T-helper 9 cell (primary cell): Measurements from ENCODE around the gene PROZ.
"Not testable (repeated sequence)": the region's sequence is repeated elsewhere in the genome, so short reads cannot be mapped to it uniquely, and the experiment has no call there.

Experiments used
- DNase-seq: peaks from one replicate; pipeline ENCODE4 v3.0.0-alpha.2; 2020

PROZ gene

GRCh38 chr13:113158946-113159345 is 498 bp downstream of the PROZ start:
- no peak for DNase-seq

- no peak for DNase-seq
Measured at GRCh38 chr13:113159701-113160100, 1.3 kb downstream of the PROZ start.

GRCh38 chr13:113160983-113161382 is 2.5 kb downstream of the PROZ start:
- DNase-seq, result no peak

- no peak for DNase-seq
Measured at GRCh38 chr13:113161433-113161832, 3.0 kb downstream of the PROZ start.

- not testable (repeated sequence) for DNase-seq
Measured at GRCh38 chr13:113161975-113162374, 3.5 kb downstream of the PROZ start.

- DNase-seq, result no peak
Measured at GRCh38 chr13:113162783-113163685, 4.6 kb downstream of the PROZ start.

- DNase-seq, result no peak
Measured at GRCh38 chr13:113164492-113164891, 6.0 kb downstream of the PROZ start.

- DNase-seq, result no peak
Measured at GRCh38 chr13:113166266-113166665, 7.8 kb downstream of the PROZ start.

- DNase-seq, result no peak
Measured at GRCh38 chr13:113166681-113167080, 8.2 kb downstream of the PROZ start.

GRCh38 chr13:113167155-113167554 is 8.7 kb downstream of the PROZ start:
- no peak for DNase-seq

- DNase-seq, result no peak
Measured at GRCh38 chr13:113167575-113167974, 9.1 kb downstream of the PROZ start.

- no peak for DNase-seq
Measured at GRCh38 chr13:113168211-113168610, 9.8 kb downstream of the PROZ start.

- no peak for DNase-seq
Measured at GRCh38 chr13:113169277-113170272, 11.1 kb downstream of the PROZ start.

GRCh38 chr13:113170511-113170910 is 12.1 kb downstream of the PROZ start:
- no peak for DNase-seq

- DNase-seq, result no peak
Measured at GRCh38 chr13:113171250-113172125, 13.0 kb downstream of the PROZ start.

GRCh38 chr13:113172419-113172926 is 14.0 kb downstream of the PROZ start:
- DNase-seq, result no peak

GRCh38 chr13:113176280-113176679 is 17.8 kb downstream of the PROZ start:
- peak; percentile 55 for DNase-seq

- no peak for DNase-seq
Measured at GRCh38 chr13:113176822-113177221, 18.4 kb downstream of the PROZ start.

- DNase-seq, result no peak
Measured at GRCh38 chr13:113178070-113178895, 19.8 kb downstream of the PROZ start.

- no peak for DNase-seq
Measured at GRCh38 chr13:113178896-113179167, 20.4 kb downstream of the PROZ start.
